ENCODE results near the gene RTRAF.
A peak's percentile ranks its signal among the peaks of the same experiment; 100 is the strongest.

DNA sequence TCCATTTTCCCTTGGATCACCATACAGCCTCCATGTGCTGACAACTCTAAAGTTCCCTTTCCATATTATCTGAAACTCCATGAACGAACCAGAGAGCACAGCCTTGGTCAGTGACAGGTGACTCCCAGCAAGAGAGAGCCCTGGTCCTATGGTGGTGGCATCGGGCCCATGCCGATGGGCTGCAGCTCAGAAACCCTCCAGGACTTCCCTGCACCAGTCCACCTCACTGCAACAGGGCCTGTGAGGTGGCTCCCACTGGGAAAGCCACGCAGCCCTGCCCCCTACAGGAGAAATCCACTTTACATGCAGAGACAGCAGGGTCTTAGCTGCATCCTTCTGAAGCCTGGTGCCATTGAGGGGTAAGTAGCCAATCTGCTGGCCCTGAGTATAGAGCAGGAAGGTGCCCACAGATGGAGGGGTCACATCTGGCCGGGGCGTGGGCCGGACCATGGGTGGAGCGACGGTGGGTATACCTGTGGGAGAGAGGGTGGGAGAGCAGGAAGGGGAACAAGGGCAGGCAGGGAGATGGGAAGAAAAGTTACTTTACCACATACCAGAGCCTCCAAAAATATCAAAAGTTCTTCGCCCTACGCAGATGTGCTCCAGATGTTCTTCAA is 24.7 kb downstream of the RTRAF start:
- TF ChIP-seq, protein P1, sequence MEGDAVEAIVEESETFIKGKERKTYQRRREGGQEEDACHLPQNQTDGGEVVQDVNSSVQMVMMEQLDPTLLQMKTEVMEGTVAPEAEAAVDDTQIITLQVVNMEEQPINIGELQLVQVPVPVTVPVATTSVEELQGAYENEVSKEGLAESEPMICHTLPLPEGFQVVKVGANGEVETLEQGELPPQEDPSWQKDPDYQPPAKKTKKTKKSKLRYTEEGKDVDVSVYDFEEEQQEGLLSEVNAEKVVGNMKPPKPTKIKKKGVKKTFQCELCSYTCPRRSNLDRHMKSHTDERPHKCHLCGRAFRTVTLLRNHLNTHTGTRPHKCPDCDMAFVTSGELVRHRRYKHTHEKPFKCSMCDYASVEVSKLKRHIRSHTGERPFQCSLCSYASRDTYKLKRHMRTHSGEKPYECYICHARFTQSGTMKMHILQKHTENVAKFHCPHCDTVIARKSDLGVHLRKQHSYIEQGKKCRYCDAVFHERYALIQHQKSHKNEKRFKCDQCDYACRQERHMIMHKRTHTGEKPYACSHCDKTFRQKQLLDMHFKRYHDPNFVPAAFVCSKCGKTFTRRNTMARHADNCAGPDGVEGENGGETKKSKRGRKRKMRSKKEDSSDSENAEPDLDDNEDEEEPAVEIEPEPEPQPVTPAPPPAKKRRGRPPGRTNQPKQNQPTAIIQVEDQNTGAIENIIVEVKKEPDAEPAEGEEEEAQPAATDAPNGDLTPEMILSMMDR (IDR thresholded peaks at IDR 0.05; ENCODE audit: low read depth, low read length), result peak; percentile 41
- TF ChIP-seq EZH2phosphoT487 (IDR thresholded peaks at IDR 0.05; ENCODE audit: low read depth), result no peak

All from OCI-LY3 (cell line).